ENCODE data around the gene SLC17A8. TPM values are rescaled to one million over a fixed set of nuclear protein-coding genes. Genes with fewer than 3 reads are reported as not detected.
A peak's percentile ranks its signal among the peaks of the same experiment; 100 is the strongest.
"Not testable (repeated sequence)": the region's sequence is repeated elsewhere in the genome, so short reads cannot be mapped to it uniquely, and the experiment has no call there.

The SLC17A8 gene
- total RNA-seq, 1 donor from 2014 or later = not detected

GRCh38 chr12:100427078-100427477, 70.2 kb downstream of the SLC17A8 start:
- DNase-seq = no peak

- DNase-seq = not testable (repeated sequence)
These were observed 73.4 kb downstream of the SLC17A8 start for GRCh38 chr12:100430251-100430650.

- no peak for DNase-seq
These were observed 76.8 kb downstream of the SLC17A8 start for GRCh38 chr12:100433701-100434100.

- DNase-seq = no peak
These were observed 77.3 kb downstream of the SLC17A8 start for GRCh38 chr12:100434177-100434576.

GRCh38 chr12:100435957-100436356, 79.1 kb downstream of the SLC17A8 start:
- DNase-seq = no peak

DNA sequence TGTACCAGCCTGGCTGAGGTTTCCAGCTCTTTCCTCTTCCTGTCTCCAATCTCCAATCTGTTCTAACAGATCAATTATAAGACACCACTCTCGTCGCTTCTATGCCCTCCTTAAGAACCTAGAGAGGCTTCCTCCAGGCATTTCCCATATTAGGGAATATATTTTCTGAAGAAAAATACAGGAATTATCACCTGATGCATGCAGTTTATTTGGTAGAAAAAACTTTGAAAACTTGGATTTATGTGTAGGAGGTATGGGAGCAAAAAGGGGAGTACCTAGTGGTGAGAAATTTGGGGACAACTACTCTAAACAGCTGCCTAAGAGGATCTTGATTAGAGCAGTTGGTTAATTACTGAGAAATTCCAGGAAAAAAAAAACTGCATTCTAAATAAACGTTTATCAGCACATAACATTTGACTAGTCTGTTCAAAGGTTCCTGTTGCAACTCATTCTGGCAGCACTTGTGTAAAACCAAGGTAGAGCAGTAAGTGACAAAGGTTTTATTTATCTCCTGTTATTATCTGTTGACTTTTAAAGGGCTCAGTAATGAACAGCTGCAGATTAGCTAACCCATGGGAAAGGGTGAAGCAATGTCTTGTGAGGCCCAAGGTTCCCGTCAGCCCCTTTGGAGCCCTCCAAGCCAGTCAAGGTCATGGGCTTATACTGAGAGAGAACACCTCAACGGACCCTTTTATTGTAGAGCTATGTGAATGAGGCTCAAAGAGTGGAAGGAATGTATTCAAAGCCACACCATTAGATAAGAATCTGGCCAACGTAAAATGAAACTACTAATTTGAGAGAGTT, 80.4 kb downstream of the SLC17A8 start:
- DNase-seq = no peak

GRCh38 chr12:100439797-100440196, 82.9 kb downstream of the SLC17A8 start:
- no peak for DNase-seq

DNA sequence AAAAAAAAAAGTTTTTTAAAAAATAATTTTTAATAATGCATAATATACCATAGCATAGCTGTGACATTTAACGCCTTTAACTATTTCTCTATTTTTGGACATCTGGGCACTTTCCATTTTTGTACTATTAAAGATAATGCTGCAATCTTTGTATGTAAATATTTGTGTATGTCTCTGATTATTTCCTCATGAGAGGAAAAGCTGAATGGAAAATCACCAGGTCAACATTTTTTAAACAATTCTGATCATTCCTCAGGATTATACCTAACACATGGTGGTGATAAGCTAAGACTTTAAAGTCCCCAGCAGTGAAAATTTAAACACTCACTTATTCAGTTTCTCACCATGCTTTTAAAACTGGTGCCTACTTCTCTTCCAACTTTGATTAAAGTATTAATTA, 85.5 kb downstream of the SLC17A8 start:
- DNase-seq = no peak

- DNase-seq = no peak
These were observed 86.6 kb downstream of the SLC17A8 start for GRCh38 chr12:100443434-100443833.

- DNase-seq = no peak
These were observed 88.2 kb downstream of the SLC17A8 start for GRCh38 chr12:100445081-100445481.

- DNase-seq = no peak
These were observed 90.5 kb downstream of the SLC17A8 start for GRCh38 chr12:100447381-100447780.

GRCh38 chr12:100448656-100449055, 91.8 kb downstream of the SLC17A8 start:
- DNase-seq = no peak

GRCh38 chr12:100450735-100451134, 93.9 kb downstream of the SLC17A8 start:
- DNase-seq = peak; percentile 2

GRCh38 chr12:100453951-100454350, 97.1 kb downstream of the SLC17A8 start:
- no peak for DNase-seq

DNA sequence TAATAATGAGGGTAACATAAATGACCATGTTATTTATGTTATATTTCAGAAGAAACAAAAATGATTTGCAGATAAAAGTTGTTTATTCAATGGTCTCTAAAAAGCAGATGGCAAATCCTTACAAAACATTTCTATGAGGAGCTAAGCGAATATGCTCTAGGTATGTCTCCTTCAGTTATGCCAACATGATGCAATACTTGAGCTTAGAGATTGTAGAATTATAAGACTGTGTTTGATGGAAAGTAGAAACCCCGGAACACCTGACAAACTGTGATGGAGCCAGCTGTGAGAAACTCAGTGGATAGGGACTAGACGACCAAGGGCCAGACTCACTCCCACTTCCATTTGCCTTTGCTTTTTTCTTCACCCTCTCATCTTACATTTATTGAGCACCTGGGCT, 99.0 kb downstream of the SLC17A8 start:
- DNase-seq = no peak

DNA sequence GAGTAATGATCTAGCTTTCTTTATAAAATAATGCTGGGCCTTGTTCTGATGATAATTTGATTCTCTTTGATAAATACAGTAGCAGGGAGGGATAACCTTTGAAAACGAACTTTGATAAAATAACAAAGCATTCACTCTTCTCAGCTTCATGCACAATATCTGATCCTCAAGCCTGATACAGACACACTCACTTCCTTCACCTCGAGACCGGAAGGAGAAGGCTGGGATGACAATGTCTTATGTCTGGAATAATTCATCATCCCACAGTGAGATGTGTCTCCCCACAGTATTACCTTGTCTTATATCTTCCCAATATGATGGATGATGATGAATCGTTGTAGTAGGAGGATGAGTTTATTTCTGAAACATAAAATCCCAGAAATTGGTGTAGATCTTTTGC, 101.3 kb downstream of the SLC17A8 start:
- no peak for DNase-seq

DNA sequence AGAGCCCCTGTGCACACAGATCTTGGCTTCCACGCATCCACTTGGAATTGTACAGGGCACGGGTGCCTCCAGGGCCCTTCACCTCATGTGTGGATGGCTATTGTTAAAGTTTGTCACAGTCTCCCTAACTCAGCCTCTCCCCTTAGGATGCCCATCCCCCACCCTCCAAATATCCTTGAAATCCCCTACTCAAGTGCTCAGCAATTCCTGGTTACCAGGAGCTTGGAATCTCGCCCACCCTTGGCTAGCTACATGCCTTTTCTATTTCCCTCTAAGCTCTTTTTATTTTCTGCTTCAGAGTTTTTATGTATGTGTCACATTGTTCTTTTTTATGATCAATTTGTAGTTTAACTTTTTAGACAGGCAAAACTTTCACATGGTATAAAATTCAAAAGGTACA, 103.8 kb downstream of the SLC17A8 start:
- DNase-seq = no peak

DNA sequence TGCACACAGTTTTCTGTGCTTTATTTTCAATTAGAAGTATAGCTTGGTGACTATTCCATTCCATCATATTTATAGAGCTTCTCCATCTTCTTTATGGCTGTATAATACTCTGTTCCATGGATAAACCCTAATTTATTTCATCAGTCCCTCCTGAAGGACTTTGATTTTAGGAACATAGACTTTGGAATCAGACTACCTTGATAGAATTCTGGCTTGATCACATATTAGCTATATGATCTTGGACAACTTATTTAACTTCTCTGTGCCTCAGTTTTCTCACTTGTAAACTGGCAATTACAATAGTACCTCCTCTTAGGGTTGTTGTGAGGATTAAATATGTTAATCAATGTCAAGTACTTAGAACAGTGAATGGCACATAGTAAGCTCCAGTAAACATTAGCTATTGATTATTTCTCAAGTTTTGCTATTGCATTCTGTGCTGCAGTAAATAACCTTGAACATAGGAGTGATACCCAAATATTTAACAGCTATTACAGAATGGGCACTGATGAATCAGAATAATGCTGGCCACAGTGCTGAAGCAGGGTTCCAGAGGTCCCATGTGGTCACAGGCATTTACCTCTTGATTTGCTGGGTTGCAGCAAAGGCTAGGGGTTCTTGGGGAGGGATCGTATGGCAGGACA, 104.6 kb downstream of the SLC17A8 start:
- DNase-seq = no peak

DNA sequence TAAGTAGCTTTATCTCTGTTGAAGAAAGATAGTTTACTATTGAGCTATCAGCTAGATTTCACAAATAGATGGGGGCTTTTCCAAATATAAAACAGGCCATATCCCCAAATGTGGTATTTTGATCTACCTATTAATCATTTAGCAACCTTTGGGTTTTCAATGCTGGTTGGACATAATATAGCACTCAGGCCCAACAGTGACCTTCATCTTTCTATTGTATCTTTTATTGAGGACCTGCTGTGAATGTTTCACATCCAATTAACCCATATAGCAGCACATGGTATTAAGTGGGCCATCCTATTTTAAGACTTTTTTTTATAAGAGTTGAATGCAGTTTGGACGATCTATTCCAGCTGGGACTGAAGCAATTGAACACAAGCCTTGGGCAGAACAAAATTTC, 106.8 kb downstream of the SLC17A8 start:
- DNase-seq = no peak

DNA sequence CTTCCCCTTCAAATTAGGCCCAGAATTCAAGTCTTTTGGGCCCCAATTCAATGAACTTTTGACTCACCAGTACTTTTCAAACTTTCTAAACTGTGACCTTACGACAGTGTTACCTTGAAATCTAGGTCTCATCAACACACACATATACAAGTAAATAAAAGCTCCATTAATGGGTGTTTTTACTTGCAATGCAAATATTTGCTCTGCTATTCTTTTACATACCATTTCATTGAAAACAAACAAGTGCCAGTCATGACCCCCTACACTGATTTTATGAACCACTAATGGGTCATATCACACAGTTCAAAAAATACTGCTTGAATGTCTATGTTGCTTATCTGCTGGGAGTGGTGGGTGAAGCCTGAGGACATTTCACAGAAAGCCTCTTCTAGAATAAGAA, 107.7 kb downstream of the SLC17A8 start:
- no peak for DNase-seq

DNA sequence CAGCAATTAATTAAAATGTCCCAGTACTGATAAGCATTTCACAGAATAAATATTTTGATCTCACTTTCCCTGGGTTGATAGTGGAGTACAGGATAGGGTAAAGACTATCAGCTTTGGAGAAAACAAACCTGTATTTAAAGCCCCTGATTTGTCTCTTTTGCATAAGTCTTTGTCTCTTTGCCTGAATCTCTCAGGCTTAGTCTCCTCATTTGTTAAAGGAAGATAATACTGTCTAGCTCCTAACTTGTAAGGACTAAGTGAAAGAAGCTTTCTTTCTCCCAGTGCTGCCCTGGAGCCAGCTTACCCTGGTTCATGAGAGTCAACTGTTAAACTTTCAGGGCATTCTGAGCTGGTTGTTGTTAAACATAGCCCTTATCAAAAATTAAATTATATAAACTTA, 111.3 kb downstream of the SLC17A8 start:
- DNase-seq = no peak
